A549 (cell line): ENCODE measurements around the gene ARHGEF16. TPM values are rescaled to one million over a fixed set of nuclear protein-coding genes. Genes with fewer than 3 reads are reported as not detected.
A peak's percentile ranks its signal among the peaks of the same experiment; 100 is the strongest.

Source experiments
- ATAC-seq, 2 experiments: fragments of 200-7000 bp in 1 of 2; fragments of >200 bp in 1 of 2; cut with Nextera tagmentation in 1 of 2; cut with Tn5 transposase in 1 of 2; 3 replicates each; pipeline versions ENCODE4 v1.8.0 to v1.9.1; 2018 to 2020; ENCODE audit warnings: mild to moderate bottlenecking in 1 of 2, moderate library complexity in 1 of 2
- CTCF ChIA-PET: fragments of 300-600 bp; sonication (Branson Sonifier 250); formaldehyde crosslinking; extraction: SDS; loops from one replicate; lab custom pipeline; 2021; ENCODE audit warnings: antibody characterized with exemption, inconsistent platforms; lab: Yijun Ruan, JAX
- POLR2A ChIA-PET: fragments of 350-600 bp; formaldehyde crosslinking; extraction: SDS; loops from one replicate; lab custom pipeline; 2021; ENCODE audit warnings: antibody characterized with exemption, inconsistent platforms; lab: Yijun Ruan, JAX
- DNase-seq, 2 experiments: peaks; one replicate each; pipeline versions ENCODE4 v3.0.0 to v3.0.0-alpha.2; 2011 to 2016; ENCODE audit warnings: low read depth in 1 of 2, low spot score in 1 of 2
- FAIRE-seq: peaks from 2 replicates; lab custom pipeline; 2011; peaks lifted over from hg19 to GRCh38; lab: Jason Lieb, UNC
- H3K27ac ChIP-seq, 2 experiments: fragments of >200 bp; sonication (Bioruptor Twin); formaldehyde crosslinking; 3 replicates each; pipeline ENCODE4 v1.5.1; 2016 to 2017
- H3K4me1 ChIP-seq: fragments of >200 bp; sonication (Bioruptor Twin); formaldehyde crosslinking; 3 replicates; pipeline ENCODE4 v1.6.1; 2016
- H3K4me2 ChIP-seq: fragments of >200 bp; sonication (Bioruptor Twin); formaldehyde crosslinking; 3 replicates; pipeline ENCODE4 v1.6.1; 2016
- H3K4me3 ChIP-seq: fragments of >200 bp; sonication (Bioruptor Twin); formaldehyde crosslinking; 3 replicates; pipeline ENCODE4 v1.5.1; 2016
- H3K9me3 ChIP-seq: fragments of >200 bp; sonication (Bioruptor Twin); formaldehyde crosslinking; 3 replicates; pipeline ENCODE4 v1.6.1; 2016
- CBX2 ChIP-seq: fragments of 200-600 bp; sonication (generic); IDR thresholded peaks from 2 replicates; pipeline ENCODE4 v1.6.1; 2016; ENCODE audit warnings: low read depth, mild to moderate bottlenecking, borderline replicate concordance
- CBX8 ChIP-seq: fragments of 200-600 bp; sonication (generic); IDR thresholded peaks from 2 replicates; pipeline ENCODE4 v1.6.1; 2016
- CTCF ChIP-seq: fragments of >200 bp; sonication (Bioruptor Twin); formaldehyde crosslinking; IDR thresholded peaks from 3 replicates; pipeline ENCODE4 v1.5.1; 2016
- FOSL2 ChIP-seq, 2 experiments: fragments of 450-650 bp in 1 of 2; fragments of >200 bp in 1 of 2; sonication (Bioruptor Twin) in 1 of 2; formaldehyde crosslinking; IDR thresholded peaks; 2 replicates each; pipeline versions ENCODE4 v1.5.0 to v1.6.1; 2016 to 2020; ENCODE audit warnings: mild to moderate bottlenecking in 1 of 2, moderate library complexity in 1 of 2
- HDAC2 ChIP-seq: fragments of 200-600 bp; sonication (generic); IDR thresholded peaks from 2 replicates; pipeline ENCODE4 v1.6.1; 2016
- HOXA7 ChIP-seq: fragments of 250-450 bp; sonication (Bioruptor Pico); IDR thresholded peaks from 2 replicates; pipeline ENCODE4 v1.5.0; 2020; ENCODE audit warnings: mild to moderate bottlenecking, moderate library complexity
- HOXB5 ChIP-seq: fragments of 250-450 bp; sonication (Bioruptor Pico); IDR thresholded peaks from 2 replicates; pipeline ENCODE4 v1.5.0; 2020; ENCODE audit warnings: mild to moderate bottlenecking, moderate library complexity
- JUN ChIP-seq, 2 experiments: fragments of >200 bp; sonication (Bioruptor Twin); formaldehyde crosslinking; IDR thresholded peaks; 2 replicates in 1 of 2; 3 replicates in 1 of 2; pipeline ENCODE4 v1.6.1; 2016 to 2017
- MAFK ChIP-seq: fragments of 450-650 bp; IDR thresholded peaks from 2 replicates; pipeline ENCODE4 v1.6.1; 2014; ENCODE audit not compliant: partially characterized antibody
- MAX ChIP-seq: IDR thresholded peaks from 2 replicates; pipeline ENCODE4 v1.6.1; 2012
- MAZ ChIP-seq: fragments of 150-350 bp; IDR thresholded peaks from 2 replicates; pipeline ENCODE4 v1.6.1; 2014; ENCODE audit warnings: antibody characterized with exemption, low read depth, low read length, borderline replicate concordance
- NFE2L2 ChIP-seq: fragments of 150-350 bp; conservative IDR thresholded peaks from 2 replicates; pipeline ENCODE4 v1.6.1; 2014; ENCODE audit warnings: low read length
- NPAS2 ChIP-seq: fragments of 250-450 bp; sonication (Bioruptor Pico); IDR thresholded peaks from 2 replicates; pipeline ENCODE4 v1.8.0; 2022; ENCODE audit warnings: mild to moderate bottlenecking, moderate library complexity, borderline replicate concordance
- POLR2AphosphoS2 ChIP-seq: conservative IDR thresholded peaks from 2 replicates; pipeline ENCODE4 v1.6.1; 2012; ENCODE audit warnings: low read length, improper control_type of control experiment, inconsistent platforms
- SMC3 ChIP-seq: fragments of >200 bp; sonication (Bioruptor Twin); formaldehyde crosslinking; IDR thresholded peaks from 3 replicates; pipeline ENCODE4 v1.6.1; 2018; ENCODE audit warnings: inconsistent platforms
- SREBF2 ChIP-seq: fragments of 450-650 bp; IDR thresholded peaks from 2 replicates; pipeline ENCODE4 v1.6.1; 2014; ENCODE audit warnings: mild to moderate bottlenecking, moderate library complexity
- TFCP2L1 ChIP-seq: fragments of 250-450 bp; sonication (Bioruptor Pico); IDR thresholded peaks from 2 replicates; pipeline ENCODE4 v1.5.0; 2021; ENCODE audit warnings: mild to moderate bottlenecking
- ZFP36 ChIP-seq: fragments of 450-650 bp; IDR thresholded peaks from 2 replicates; pipeline ENCODE4 v1.6.1; 2014; ENCODE audit warnings: borderline replicate concordance; ENCODE audit not compliant: partially characterized antibody
- WGBS: methylation state at CpG from one replicate; pipeline ENCODE4 v1.1.6; 2017; ENCODE audit errors: missing lambda C conversion rate; 5-methylcytosine and 5-hydroxymethylcytosine counted together
- polyA plus RNA-seq, 4 experiments: library from polyadenylated mRNA; depleted of rRNA in 3 of 4; stranded (reverse); fragments of >200 nt; fragmentation: RNase III in 1 of 4; extraction: RNeasy Plus Mini Kit Qiagen cat#74134 plus additional on column Dnase treatment in 1 of 4; gene quantifications; 2 replicates in 3 of 4; 3 replicates in 1 of 4; pipeline ENCODE4 v1.2.3, GENCODE V29; 2011 to 2017
- TF ChIP-seq, protein P1 (sequence below): IDR thresholded peaks from 2 replicates; pipeline ENCODE4 v1.6.1; 2012

ARHGEF16 gene
- polyA plus RNA-seq, 2 of the 4 experiments (the other 2 are of a cell fraction): 1.4 to 3.2 TPM

DNA sequence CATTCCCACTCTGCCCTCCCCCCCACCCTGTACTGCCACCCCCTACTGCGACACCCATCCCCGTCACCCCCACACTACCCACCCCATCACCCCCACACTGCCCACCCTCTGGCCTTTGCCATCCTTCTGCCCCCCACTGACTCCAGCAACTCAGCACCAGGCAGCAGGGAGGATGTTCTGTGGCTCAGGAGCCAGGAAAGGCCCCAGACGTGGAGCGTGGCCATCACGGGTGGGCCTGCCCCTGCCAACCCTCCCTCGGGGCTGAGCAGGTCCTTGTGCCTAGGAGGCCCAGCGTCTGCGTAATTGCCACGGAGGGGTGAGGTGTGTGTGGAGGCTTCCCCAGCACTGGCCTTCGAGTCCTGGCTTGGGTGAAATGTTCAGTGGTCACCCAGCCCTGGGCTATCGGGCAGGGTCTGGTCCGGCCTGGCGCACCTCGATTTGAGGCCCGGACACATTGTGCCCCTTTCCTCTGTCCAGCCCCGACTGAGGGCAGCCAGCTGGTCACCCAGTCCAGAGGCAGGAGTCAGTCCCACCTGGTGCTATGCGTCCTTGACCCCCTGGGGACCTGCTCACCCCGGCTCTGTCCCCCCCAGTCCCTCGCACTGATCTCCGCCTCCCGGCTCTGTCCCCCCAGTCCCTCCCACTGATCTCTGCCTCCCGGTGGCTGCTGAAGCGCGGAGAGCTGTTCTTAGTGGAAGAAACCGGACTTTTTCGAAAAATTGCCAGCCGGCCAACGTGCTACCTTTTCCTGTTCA is 23.0 kb downstream of the ARHGEF16 start:
- FAIRE-seq (no peak), DNase-seq (peak; percentile 30 to 38), ATAC-seq (peak; percentile 11 to 13; a peak in 1 of 6 replicates)
- TF ChIP-seq CBX2: no peak
- no peak for TF ChIP-seq ZFP36
- no peak for TF ChIP-seq SREBF2
- no peak for TF ChIP-seq TFCP2L1 (CRISPR knock-in tag)
- TF ChIP-seq MAFK: no peak
- TF ChIP-seq POLR2AphosphoS2: no peak
- no peak for TF ChIP-seq NPAS2 (CRISPR knock-in tag)
- TF ChIP-seq HOXB5 (CRISPR knock-in tag): no peak
- no peak for TF ChIP-seq JUN (IDR thresholded peaks at IDR 0.05)
- TF ChIP-seq NFE2L2: no peak
- TF ChIP-seq, protein P1, sequence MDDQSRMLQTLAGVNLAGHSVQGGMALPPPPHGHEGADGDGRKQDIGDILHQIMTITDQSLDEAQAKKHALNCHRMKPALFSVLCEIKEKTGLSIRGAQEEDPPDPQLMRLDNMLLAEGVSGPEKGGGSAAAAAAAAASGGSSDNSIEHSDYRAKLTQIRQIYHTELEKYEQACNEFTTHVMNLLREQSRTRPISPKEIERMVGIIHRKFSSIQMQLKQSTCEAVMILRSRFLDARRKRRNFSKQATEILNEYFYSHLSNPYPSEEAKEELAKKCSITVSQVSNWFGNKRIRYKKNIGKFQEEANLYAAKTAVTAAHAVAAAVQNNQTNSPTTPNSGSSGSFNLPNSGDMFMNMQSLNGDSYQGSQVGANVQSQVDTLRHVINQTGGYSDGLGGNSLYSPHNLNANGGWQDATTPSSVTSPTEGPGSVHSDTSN: no peak
- TF ChIP-seq CTCF: no peak
- TF ChIP-seq CBX8: no peak
- ChIA-PET POLR2A (no interaction called here), CTCF (interaction anchor here (1.2 to 2.6 kb wide), 4 partner anchors 13 to 86 kb away, joined by 3 to 9 read pairs (median 4); no protein-coding TSS in a partner anchor)
- WGBS: 88% methylated on average over 8 of the region's 28 CpGs
- H3K4me2 ChIP-seq: no peak overlapping the region
- H3K9me3 ChIP-seq: no peaks in the 10 kb centered on the region
- peaks cover 9% of the 10 kb centered on the region for H3K4me1 ChIP-seq
- no peak overlapping the region for H3K4me3 ChIP-seq
- no peak overlapping the region for H3K27ac ChIP-seq

DNA sequence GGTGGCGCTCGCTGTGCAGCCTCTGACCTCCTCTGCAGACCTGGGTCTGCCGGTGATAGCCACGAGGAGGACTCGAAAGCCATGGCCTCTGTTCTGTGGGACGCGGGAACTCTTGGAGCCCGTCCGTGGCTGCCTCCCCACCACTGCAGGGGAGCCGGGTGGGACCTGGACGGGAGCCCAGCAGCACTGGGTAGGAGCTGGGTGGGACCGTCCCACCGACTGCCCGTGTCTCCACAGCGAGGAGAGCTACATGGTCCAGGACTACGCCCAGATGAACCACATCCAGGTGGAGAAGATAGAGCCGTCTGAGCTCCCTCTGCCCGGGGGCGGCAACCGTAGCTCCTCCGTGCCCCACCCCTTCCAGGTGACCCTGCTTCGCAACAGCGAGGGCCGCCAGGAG is 23.7 kb downstream of the ARHGEF16 start:
- Histone ChIP-seq H3K27ac (no peak overlapping the region), H3K4me1 (peaks cover 16% of the 10 kb centered on the region), H3K4me2 (no peak overlapping the region), H3K4me3 (no peak overlapping the region), H3K9me3 (no peaks in the 10 kb centered on the region)
- 76% methylated on average over 5 of the region's 24 CpGs for WGBS
- TF ChIP-seq FOSL2 (IDR thresholded peaks at IDR 0.05) (no peak), FOSL2 (CRISPR knock-in tag; IDR thresholded peaks at IDR 0.05) (no peak), HOXA7 (CRISPR knock-in tag) (no peak), HDAC2 (no peak), SMC3 (no peak), MAZ (no peak), HOXB5 (CRISPR knock-in tag) (no peak)
- no peak for FAIRE-seq
- no peak for DNase-seq
- ChIA-PET CTCF (interaction anchor here (0.9 to 2.6 kb wide), 4 partner anchors 13 to 142 kb away, joined by 3 to 9 read pairs (median 4); no protein-coding TSS in a partner anchor), POLR2A (no interaction called here)
- ATAC-seq: no peak

GRCh38 chr1:3479511-3480368 is 25.3 kb downstream of the ARHGEF16 start:
- ChIA-PET CTCF (interaction anchor here (2.0 to 9.5 kb wide), 3 partner anchors 11 to 27 kb away, joined by 6 to 77 read pairs (median 9); no protein-coding TSS in a partner anchor), POLR2A (no interaction called here)
- H3K9me3 ChIP-seq: no peaks in the 10 kb centered on the region
- ATAC-seq: 0 out of 6 replicates have a peak, but pooled peaks of 1 of the 2 experiments have one; percentile 1
- H3K4me3 ChIP-seq: no peak overlapping the region
- peaks cover 16% of the 10 kb centered on the region for H3K4me1 ChIP-seq
- H3K4me2 ChIP-seq: no peak overlapping the region
- no peak for TF ChIP-seq FOSL2 (IDR thresholded peaks at IDR 0.05)
- TF ChIP-seq FOSL2 (CRISPR knock-in tag; IDR thresholded peaks at IDR 0.05): no peak
- peak; percentile 57; the same call in 1 of the 2 replicates for TF ChIP-seq MAX
- no peak for DNase-seq
- 93% methylated on average over 12 of the region's 30 CpGs for WGBS
- no peak overlapping the region for H3K27ac ChIP-seq
- no peak for FAIRE-seq
